HepG2 (cell line): ENCODE results near the gene MAGEL2. TPM values are rescaled to one million over a fixed set of nuclear protein-coding genes. Genes with fewer than 3 reads are reported as not detected.

Source experiments
- GFI1 ChIP-seq: sonication (generic); formaldehyde crosslinking; IDR thresholded peaks from 2 replicates; pipeline ENCODE4 v1.5.0; 2020; ENCODE audit warnings: missing genetic modification reagents, mild to moderate bottlenecking, borderline replicate concordance
- GTF3A ChIP-seq: sonication (generic); formaldehyde crosslinking; conservative IDR thresholded peaks from 2 replicates; pipeline ENCODE4 v1.4.0; 2020; ENCODE audit warnings: mild to moderate bottlenecking, missing genetic modification reagents
- HOXA9 ChIP-seq: sonication (generic); formaldehyde crosslinking; IDR thresholded peaks from 2 replicates; pipeline ENCODE4 v1.8.1; 2022; ENCODE audit warnings: missing genetic modification reagents, mild to moderate bottlenecking, moderate library complexity, borderline replicate concordance
- NR3C1 ChIP-seq: sonication (generic); formaldehyde crosslinking; IDR thresholded peaks from 2 replicates; pipeline ENCODE4 v1.4.0; 2020; ENCODE audit warnings: missing genetic modification reagents
- PRDM15 ChIP-seq: sonication (generic); formaldehyde crosslinking; IDR thresholded peaks from 2 replicates; pipeline ENCODE4 v1.4.0; 2020; ENCODE audit warnings: missing genetic modification reagents
- RAD21 ChIP-seq: fragments of 450-650 bp; formaldehyde crosslinking; IDR thresholded peaks from 2 replicates; pipeline ENCODE4 v1.5.0; 2020; ENCODE audit warnings: mild to moderate bottlenecking
- RBAK ChIP-seq: sonication (generic); formaldehyde crosslinking; IDR thresholded peaks from 2 replicates; pipeline ENCODE4 v1.5.1; 2020; ENCODE audit warnings: mild to moderate bottlenecking, missing genetic modification reagents
- SMC3 ChIP-seq: IDR thresholded peaks from 2 replicates; pipeline ENCODE4 v1.6.1; 2011; ENCODE audit warnings: low read length, improper control_type of control experiment
- ZBTB49 ChIP-seq: sonication (generic); formaldehyde crosslinking; IDR thresholded peaks from 2 replicates; pipeline ENCODE4 v1.4.0; 2020; ENCODE audit warnings: missing genetic modification reagents, borderline replicate concordance
- ZNF891 ChIP-seq: sonication (generic); formaldehyde crosslinking; IDR thresholded peaks from 2 replicates; pipeline ENCODE4 v1.5.0; 2020; ENCODE audit warnings: mild to moderate bottlenecking, missing genetic modification reagents
- polyA plus RNA-seq, 8 experiments: library from polyadenylated mRNA; depleted of rRNA in 3 of 8; stranded (reverse) in 7 of 8; unstranded in 1 of 8; fragments of >200 nt; fragmentation: Illumina TruSeq in 4 of 8; extraction: Trizol in 4 of 8; gene quantifications; 2 replicates each; pipeline versions ENCODE4 v1.2.1 to v1.2.3, GENCODE V29; 2011 to 2016; ENCODE audit warnings: low read depth in 4 of 8, missing spikeins in 1 of 8, mixed read lengths in 1 of 8; ENCODE audit not compliant: insufficient read depth in 1 of 8
- total RNA-seq, 5 experiments: library from RNA; depleted of rRNA; stranded (reverse); fragments of >200 nt; fragmentation: Illumina TruSeq; extraction: Trizol; gene quantifications; 2 replicates each; pipeline ENCODE4 v1.2.3, GENCODE V29; 2016; ENCODE audit warnings: low read depth in 1 of 5
- TF ChIP-seq, protein P1 (sequence below): sonication (generic); formaldehyde crosslinking; IDR thresholded peaks from 2 replicates; pipeline ENCODE4 v1.4.0; 2020; ENCODE audit warnings: missing genetic modification reagents
- TF ChIP-seq, protein P2 (sequence below): sonication (generic); formaldehyde crosslinking; IDR thresholded peaks from 2 replicates; pipeline ENCODE4 v1.5.0; 2020; ENCODE audit warnings: mild to moderate bottlenecking, missing genetic modification reagents, moderate library complexity
- TF ChIP-seq, protein P3 (sequence below): sonication (generic); formaldehyde crosslinking; IDR thresholded peaks from 2 replicates; pipeline ENCODE4 v1.9.0; 2022; ENCODE audit warnings: low read depth, missing genetic modification reagents
- TF ChIP-seq, protein P4 (sequence below): sonication (generic); formaldehyde crosslinking; conservative IDR thresholded peaks from 2 replicates; pipeline ENCODE4 v1.4.0; 2020; ENCODE audit warnings: missing genetic modification reagents

The MAGEL2 gene
- total and polyA plus RNA-seq, 2 of the 13 experiments (the other 11 are each of a cell fraction or from before 2014, with no cell fraction given) = not detected

GRCh38 chr15:23648920-23649515, 1.4 kb upstream of the MAGEL2 start (continued):
- TF ChIP-seq, protein P1, sequence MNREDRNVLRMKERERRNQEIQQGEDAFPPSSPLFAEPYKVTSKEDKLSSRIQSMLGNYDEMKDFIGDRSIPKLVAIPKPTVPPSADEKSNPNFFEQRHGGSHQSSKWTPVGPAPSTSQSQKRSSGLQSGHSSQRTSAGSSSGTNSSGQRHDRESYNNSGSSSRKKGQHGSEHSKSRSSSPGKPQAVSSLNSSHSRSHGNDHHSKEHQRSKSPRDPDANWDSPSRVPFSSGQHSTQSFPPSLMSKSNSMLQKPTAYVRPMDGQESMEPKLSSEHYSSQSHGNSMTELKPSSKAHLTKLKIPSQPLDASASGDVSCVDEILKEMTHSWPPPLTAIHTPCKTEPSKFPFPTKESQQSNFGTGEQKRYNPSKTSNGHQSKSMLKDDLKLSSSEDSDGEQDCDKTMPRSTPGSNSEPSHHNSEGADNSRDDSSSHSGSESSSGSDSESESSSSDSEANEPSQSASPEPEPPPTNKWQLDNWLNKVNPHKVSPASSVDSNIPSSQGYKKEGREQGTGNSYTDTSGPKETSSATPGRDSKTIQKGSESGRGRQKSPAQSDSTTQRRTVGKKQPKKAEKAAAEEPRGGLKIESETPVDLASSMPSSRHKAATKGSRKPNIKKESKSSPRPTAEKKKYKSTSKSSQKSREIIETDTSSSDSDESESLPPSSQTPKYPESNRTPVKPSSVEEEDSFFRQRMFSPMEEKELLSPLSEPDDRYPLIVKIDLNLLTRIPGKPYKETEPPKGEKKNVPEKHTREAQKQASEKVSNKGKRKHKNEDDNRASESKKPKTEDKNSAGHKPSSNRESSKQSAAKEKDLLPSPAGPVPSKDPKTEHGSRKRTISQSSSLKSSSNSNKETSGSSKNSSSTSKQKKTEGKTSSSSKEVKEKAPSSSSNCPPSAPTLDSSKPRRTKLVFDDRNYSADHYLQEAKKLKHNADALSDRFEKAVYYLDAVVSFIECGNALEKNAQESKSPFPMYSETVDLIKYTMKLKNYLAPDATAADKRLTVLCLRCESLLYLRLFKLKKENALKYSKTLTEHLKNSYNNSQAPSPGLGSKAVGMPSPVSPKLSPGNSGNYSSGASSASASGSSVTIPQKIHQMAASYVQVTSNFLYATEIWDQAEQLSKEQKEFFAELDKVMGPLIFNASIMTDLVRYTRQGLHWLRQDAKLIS = no peak
- TF ChIP-seq, protein P2, sequence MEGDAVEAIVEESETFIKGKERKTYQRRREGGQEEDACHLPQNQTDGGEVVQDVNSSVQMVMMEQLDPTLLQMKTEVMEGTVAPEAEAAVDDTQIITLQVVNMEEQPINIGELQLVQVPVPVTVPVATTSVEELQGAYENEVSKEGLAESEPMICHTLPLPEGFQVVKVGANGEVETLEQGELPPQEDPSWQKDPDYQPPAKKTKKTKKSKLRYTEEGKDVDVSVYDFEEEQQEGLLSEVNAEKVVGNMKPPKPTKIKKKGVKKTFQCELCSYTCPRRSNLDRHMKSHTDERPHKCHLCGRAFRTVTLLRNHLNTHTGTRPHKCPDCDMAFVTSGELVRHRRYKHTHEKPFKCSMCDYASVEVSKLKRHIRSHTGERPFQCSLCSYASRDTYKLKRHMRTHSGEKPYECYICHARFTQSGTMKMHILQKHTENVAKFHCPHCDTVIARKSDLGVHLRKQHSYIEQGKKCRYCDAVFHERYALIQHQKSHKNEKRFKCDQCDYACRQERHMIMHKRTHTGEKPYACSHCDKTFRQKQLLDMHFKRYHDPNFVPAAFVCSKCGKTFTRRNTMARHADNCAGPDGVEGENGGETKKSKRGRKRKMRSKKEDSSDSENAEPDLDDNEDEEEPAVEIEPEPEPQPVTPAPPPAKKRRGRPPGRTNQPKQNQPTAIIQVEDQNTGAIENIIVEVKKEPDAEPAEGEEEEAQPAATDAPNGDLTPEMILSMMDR (CRISPR knock-in tag) = peak; percentile 75
- no peak for TF ChIP-seq RBAK (CRISPR knock-in tag)
- no peak for TF ChIP-seq GFI1
- TF ChIP-seq RAD21 (CRISPR knock-in tag) = 0 out of 2 replicates have a peak, but pooled peaks have one; percentile 41
- no peak for TF ChIP-seq PRDM15
- TF ChIP-seq HOXA9 (CRISPR knock-in tag) = no peak
- TF ChIP-seq, protein P3, sequence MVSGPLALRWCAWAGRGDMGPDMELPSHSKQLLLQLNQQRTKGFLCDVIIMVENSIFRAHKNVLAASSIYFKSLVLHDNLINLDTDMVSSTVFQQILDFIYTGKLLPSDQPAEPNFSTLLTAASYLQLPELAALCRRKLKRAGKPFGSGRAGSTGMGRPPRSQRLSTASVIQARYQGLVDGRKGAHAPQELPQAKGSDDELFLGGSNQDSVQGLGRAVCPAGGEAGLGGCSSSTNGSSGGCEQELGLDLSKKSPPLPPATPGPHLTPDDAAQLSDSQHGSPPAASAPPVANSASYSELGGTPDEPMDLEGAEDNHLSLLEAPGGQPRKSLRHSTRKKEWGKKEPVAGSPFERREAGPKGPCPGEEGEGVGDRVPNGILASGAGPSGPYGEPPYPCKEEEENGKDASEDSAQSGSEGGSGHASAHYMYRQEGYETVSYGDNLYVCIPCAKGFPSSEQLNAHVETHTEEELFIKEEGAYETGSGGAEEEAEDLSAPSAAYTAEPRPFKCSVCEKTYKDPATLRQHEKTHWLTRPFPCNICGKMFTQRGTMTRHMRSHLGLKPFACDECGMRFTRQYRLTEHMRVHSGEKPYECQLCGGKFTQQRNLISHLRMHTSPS = no peak
- TF ChIP-seq, protein P4, sequence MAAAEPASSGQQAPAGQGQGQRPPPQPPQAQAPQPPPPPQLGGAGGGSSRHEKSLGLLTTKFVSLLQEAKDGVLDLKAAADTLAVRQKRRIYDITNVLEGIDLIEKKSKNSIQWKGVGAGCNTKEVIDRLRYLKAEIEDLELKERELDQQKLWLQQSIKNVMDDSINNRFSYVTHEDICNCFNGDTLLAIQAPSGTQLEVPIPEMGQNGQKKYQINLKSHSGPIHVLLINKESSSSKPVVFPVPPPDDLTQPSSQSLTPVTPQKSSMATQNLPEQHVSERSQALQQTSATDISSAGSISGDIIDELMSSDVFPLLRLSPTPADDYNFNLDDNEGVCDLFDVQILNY (CRISPR knock-in tag) = no peak
- no peak for TF ChIP-seq ZBTB49 (CRISPR knock-in tag)
- peak; percentile 86 for TF ChIP-seq SMC3
- TF ChIP-seq ZNF891 (CRISPR knock-in tag) = no peak
- no peak for TF ChIP-seq NR3C1 (CRISPR knock-in tag)
- no peak for TF ChIP-seq GTF3A (CRISPR knock-in tag)
